Body of pancreas (tissue), 4 donors: Measurements from ENCODE around the gene TTLL11.

Source experiments
- POLR2A ChIP-seq, 3 donors: fragments of 450-650 bp; IDR thresholded peaks; one replicate each; pipeline ENCODE4 v1.6.1; 2016; ENCODE audit warnings: antibody characterized with exemption in 3 of 3, mild to moderate bottlenecking in 2 of 3
- TF ChIP-seq, protein P1 (sequence below), 7 experiments: fragments of 450-650 bp in 4 of 7; fragments of 200-600 bp in 3 of 7; sonication (generic) in 3 of 7; IDR thresholded peaks; one replicate each; pipeline ENCODE4 v1.5.1; 2016 to 2019; ENCODE audit warnings: antibody characterized with exemption in 7 of 7

DNA sequence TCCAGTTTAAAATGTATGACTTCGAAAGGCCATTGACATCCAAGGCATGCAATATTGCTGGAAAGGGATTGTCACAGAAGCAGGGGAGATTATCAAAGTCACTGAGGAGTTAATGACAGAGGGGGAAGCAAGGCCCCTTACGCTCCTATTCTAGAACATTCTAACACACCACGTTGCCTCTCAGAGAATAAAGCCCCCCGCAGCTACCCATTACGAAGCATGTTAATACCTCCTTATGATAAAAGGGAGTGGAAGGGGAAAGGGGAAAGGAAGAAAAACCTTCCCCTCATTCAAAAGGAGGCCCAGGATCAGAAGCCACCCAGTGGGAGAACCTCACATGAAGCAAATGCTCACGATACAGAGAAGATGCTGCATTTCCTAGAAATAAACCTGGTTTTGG lies 228.0 kb downstream of the TTLL11 start:
- TF ChIP-seq, protein P1, sequence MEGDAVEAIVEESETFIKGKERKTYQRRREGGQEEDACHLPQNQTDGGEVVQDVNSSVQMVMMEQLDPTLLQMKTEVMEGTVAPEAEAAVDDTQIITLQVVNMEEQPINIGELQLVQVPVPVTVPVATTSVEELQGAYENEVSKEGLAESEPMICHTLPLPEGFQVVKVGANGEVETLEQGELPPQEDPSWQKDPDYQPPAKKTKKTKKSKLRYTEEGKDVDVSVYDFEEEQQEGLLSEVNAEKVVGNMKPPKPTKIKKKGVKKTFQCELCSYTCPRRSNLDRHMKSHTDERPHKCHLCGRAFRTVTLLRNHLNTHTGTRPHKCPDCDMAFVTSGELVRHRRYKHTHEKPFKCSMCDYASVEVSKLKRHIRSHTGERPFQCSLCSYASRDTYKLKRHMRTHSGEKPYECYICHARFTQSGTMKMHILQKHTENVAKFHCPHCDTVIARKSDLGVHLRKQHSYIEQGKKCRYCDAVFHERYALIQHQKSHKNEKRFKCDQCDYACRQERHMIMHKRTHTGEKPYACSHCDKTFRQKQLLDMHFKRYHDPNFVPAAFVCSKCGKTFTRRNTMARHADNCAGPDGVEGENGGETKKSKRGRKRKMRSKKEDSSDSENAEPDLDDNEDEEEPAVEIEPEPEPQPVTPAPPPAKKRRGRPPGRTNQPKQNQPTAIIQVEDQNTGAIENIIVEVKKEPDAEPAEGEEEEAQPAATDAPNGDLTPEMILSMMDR (IDR thresholded peaks at IDR 0.05): no peak
- TF ChIP-seq POLR2A (IDR thresholded peaks at IDR 0.05): no peak
